GM19452 (cell line): Measurements from ENCODE around the gene CNTLN.
"Not testable (repeated sequence)": the region's sequence is repeated elsewhere in the genome, so short reads cannot be mapped to it uniquely, and the experiment has no call there.

ENCODE experiments used
- ATAC-seq: cut with Tn5 transposase; IDR thresholded peaks from one replicate; pipeline ENCODE4 v1.9.1; 2021; ENCODE audit not compliant: unreplicated experiment

CNTLN gene

DNA sequence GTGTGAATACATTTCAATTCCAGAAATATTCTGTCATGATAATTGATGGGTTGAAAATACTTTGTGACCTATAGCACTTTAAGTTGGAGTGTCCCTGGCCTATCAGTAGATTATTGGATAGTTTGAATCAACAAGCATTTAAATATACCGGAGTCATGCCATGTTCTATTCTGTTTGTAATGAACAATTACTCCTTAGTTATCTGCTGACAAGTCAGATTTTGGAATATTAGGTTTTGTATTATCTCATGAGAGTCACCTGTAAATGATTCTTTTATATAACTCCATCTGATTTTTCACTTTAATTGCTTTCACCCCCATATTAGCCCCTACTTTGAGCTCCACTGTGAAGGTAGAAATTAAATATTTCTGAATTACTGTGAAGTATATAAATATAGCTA lies 351.6 kb downstream of the CNTLN start:
- ATAC-seq, result no peak

DNA sequence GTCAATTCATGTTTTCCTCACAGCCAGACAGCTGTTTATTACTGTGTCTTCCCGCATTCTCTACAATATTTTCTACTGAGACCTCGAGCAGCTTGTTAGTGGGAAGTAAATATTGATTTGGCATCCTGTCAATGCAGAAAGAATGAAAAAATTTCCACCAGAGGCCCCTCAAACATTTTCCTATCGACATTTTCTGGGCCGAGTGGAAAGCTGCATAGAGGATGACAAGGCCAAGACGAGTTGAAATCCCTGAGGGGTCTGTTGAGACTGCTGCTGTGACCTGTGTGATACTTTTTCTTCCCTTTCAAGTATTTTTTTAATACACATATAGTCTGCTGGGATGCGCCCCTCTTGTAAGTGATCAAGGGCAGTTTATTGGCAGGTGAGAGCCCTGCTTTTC lies 352.6 kb downstream of the CNTLN start:
- no peak for ATAC-seq

DNA sequence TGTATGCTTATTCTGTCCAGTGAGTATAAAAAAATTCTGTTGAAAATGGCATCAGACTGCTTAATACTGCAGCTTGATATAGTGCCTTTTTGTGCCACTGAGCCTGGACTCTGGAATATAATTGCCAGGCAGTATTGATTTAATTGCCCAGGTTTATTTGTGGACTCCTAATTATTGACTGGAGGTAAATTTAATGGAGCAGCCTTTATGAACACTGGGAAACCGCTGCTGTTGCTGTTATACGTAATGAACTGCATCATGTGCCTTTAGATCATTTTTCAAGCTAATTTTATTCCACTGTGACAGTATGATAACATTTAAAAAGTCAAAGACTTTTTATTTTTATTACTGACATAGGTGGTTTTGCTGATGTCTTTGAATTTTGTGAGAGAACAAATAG lies 353.8 kb downstream of the CNTLN start:
- ATAC-seq, result no peak

DNA sequence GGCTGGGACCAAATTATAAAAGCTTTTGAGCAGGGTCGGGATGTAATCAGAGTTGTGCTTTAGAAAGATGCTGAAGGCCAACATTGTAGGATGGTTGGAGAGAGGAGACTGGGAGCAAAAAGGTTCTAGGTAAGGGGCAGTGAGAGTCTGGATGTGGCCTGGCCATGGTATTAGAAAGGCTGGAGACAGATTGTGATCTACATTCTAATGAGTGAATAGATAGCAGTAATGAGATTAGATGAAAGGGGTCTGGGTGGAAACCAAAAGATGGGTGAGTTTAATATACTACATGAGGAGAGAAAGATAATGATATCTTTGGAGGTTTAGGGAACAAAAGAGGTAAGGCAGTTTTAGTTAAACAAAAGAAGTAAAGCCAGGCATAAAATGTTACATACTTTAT lies 355.3 kb downstream of the CNTLN start:
- ATAC-seq, result no peak

DNA sequence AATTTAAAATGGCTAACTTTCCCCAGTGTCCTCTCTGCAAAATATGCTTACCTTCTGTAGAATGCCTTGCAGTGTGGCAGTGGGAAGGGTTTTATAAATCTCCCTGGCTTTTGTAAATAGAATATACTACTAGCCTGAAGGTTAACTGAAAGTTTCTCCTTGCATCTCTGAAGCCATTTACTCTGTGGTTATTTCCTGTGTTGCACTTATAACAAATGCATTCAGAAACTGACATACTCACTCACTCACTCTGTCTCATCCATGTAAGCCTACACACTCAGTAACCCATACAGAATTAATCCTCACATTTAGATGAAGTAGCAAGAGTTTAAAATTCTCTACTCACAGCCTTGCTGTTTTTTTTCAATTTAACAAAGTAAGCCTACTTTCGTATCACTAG lies 356.9 kb downstream of the CNTLN start:
- no peak for ATAC-seq

DNA sequence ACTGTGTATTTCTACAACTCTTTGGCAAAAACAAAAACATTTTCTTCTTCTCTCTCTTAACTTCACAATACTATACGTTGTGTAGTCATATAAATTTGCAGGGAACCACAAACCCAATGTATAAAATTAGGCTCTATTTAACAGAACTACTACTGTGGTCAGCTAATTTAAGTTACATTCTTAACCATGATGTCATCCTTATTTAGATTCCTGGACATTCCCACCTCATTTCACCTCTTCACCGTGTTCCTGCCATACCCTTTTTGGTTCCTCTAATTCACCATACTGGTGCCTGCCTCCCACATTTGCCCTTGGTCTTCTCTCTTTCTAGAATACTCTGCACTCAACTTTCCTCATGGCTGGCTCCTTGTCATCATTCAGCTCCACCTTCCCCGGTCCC lies 368.4 kb downstream of the CNTLN start:
- ATAC-seq, result no peak

DNA sequence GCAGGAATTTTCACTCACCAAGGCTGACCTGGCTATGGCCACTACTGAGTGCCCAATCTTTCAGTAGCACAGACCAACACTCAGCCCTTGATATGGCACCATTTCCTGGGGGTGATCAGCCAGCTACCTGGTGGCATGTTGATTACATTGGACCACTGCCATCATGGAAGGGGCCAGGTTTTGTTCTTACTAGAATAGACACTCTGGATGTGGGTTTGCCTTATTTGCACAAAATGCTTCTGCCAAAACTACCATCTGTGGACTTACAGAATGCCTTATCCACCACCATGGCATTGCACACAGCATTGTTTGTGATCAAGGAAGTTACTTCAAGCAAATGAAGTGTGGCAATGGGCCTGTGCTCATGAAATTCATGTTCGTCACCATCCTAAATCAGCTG lies 374.3 kb downstream of the CNTLN start:
- no peak for ATAC-seq

DNA sequence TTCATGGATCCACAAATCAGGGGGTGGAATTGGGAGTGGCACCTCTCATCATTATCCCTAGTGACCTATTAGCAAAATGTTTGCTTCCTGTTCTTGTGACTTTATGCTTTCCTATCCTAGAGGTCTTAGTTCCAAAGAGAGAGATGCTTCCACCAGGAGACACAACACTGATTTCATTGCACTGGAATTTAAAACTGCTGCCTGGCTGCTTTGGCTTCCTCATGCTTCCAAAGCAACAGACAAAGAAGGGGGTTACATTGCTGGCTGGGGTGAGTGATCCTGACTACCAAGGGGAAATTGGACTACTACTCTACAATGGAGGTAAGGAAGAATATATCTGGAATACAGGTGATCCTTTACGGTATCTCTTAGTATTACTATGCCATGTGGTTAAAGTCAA lies 374.9 kb downstream of the CNTLN start:
- ATAC-seq, result no peak

DNA sequence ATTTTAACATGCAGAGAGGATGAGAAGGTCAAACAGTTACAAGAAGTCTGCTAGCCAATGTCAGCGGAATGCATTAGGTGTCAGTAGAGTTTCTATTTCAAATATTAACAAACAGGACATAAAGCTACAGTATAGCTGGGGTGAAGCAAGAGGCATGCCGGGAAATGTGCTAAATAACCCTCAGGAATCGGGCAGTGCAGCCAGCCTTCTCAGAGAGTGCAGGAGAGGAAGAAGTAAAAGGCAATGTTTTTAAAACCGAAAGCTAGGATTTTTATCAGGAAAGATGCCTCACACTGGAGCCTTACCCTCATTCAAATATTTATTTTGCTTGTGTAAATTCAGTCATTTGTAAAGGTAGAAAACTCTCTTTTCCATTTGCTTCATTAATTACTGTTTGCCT lies 384.9 kb downstream of the CNTLN start:
- no peak for ATAC-seq

DNA sequence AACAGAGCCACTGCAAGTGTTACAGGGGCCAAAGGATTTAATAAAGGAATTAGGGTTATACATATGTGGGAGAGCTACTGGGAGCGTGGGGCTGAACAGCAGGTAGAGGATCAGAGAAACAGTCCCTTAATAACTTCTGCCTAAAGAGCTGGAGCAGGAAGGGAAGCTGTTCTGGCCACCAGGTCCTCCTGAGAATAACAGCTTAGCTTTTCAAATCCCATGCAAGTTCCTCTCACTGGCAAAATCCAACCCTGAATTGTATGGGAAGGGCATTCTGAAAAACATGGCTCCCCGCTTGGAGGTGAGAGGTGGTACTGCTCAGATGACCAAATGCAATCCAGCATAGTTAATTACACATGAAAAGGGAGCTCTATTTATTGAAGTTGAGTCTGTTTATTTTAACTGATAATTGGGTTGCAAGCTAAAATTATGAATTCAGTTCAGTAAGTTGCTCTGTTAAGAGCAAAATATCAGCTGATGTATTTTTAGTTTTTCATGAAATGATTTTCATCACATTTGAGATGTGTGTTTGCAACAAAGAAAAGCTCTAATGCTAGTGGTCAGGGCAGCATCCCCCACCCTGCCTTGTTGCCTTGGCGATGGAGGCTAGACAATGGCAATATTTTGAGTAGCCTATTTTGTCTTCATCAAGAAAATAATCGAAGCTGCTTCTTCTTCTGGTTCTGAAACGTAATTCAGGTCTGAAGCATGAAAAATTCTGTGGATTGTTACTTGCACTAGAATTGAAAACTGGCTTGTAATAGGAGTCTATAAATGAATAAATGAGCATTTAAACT lies 385.6 kb downstream of the CNTLN start:
- no peak for ATAC-seq

DNA sequence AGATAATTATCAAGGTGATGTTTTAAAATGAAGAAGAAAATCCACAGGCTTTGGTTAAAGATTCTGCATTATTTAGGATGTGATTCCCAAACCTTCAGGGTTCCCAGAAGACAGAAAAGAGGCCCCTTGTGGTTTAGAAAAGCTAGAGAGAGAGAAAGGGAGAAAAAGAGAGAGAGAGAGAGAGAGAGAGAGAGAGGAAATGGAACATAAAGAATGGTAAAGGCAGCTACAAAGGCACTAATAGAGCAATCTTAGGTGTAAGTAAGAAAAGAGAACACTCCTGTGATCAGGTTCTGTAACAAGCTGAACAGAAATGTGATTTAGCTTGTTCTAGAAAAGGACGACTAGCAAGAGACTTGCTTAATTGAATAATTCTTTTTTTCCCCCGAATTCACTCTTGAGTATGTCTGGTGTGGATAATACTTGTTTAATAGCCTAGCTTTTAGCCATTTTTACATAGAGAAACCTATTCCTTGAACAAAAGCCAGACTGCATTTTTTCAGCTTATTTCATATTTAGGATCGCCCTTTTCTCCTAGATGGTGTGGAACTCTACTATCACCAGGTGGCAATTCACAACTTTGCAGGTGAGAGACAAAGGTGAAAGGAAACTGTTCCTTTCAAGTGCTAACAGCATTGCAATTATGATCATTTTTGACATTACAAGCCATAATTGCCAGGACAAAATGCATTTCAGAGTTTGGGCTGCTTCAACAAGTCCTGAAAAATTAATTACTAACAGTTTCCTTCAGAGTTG lies 386.4 kb downstream of the CNTLN start:
- ATAC-seq, result no peak

DNA sequence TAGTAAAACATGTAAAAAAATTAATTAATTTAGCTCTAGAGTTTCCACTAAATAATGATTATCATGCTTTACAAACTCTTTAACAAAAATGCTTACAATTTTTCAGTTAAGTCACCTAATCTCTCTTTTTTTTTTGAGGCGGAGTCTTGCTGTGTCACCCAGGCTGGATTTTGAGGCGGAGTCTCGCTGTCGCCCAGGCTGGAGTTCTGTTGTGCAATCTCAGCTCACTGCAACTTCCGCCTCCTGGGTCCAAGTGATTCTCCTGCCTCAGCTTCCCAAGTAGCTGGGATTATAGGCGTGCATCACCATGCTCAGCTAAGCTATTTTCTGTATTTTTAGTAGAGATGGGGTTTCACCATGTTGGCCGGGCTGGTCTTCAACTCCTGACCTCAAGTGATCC lies 391.9 kb downstream of the CNTLN start:
- not testable (repeated sequence) for ATAC-seq

DNA sequence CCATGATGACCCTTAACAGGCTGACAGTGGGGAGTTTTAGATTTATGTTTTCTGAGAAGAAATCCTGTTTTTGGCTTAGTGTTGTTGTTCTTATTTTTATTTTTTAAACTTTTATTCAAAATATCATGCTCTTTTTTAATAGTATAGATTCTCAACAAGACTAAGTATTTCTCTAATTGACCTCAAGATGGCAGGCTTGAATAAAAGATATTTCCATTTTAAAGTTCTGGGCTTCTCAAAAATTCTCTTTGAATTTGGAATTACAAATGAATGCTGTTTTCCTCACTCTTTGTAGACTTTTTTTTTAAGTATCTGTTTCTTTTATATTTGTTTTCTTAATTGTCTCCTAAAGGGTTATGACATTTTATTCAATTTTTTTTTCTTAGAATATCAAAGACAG lies 394.0 kb downstream of the CNTLN start:
- no peak for ATAC-seq

DNA sequence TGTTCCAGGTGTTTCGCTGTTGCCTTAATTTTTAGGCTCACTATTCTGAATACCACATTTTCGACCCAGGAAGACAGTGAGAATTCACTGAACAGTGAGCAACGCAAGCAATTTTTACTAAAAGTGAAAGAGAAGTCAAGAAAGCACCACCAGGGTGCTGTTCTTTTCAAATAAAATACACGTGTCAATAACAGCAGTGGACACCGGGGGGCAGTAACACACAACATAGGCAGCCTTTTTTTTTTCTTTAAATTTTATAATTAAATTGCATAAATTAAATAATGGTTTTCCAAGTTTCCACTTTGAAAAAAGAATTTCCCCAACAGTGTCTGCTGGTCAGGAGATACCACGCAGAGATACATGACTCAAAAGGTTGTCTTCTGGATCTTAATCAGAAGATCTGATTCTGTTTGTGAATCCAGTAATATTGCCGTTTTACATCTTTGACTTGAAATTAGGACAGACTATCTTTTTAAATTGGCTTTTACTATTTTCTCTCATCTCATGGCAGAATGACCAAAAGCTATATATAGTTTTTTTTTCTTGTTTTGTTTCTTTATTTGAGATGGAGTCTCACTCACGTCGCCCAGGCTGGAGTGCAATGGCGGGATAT lies 396.9 kb downstream of the CNTLN start:
- peak; percentile 76 for ATAC-seq

DNA sequence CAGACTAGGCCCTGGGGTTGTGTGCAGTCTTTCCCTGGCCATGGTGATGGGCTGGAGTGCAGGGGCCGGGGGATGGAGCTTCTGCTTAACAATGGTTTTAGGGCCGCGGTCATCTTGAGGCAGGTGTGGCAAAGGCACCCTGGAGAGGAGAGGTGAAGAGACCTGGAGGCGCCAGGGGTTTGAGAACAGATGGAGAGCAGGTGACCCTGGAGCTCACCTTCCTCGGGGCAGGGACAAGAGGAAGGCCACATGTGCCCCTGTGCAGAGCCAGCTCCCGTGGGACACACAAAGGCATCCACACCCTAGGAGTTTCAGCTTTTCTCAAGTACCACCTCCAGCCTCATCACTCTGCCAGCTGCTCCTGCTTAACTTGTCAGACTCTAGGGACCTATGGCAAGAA lies 397.6 kb downstream of the CNTLN start:
- ATAC-seq, result no peak

DNA sequence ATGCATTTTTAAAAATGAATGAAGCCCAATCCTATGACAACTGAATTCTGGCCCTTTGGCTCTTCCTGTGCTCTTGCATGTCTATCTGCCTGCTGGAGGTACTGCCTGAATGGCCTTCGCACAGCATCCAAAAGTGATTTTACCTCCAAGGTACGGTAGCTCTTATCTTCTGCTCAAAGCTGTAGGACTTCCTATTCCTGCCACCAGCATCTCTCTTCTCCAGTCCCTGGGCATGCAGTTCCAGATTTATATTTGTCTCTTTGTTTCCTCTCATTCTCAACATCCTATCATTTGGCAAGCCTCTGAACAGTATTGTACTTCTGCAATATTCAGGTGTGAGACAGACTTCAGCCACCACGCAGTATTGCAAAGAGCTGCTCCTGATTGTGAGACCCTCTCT lies 400.3 kb downstream of the CNTLN start:
- no peak for ATAC-seq

DNA sequence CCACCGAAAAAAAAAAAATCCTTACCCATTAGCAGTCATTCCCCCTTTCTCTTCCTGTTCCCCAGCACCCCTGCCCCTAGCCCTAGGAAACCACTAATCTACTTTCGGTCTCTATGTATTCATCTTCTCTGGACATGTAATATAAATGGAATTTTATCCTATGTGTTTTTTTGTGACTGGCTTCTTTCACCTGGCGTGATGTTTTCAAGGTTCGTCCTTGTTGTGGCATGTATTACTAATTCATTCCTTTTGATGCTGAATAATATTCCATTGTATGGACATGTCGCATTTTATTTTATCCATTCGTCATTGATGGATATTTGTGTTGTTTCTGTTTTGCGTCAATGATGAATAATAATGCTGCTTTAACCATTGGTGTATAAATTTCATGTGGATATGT lies 401.2 kb downstream of the CNTLN start:
- no peak for ATAC-seq

DNA sequence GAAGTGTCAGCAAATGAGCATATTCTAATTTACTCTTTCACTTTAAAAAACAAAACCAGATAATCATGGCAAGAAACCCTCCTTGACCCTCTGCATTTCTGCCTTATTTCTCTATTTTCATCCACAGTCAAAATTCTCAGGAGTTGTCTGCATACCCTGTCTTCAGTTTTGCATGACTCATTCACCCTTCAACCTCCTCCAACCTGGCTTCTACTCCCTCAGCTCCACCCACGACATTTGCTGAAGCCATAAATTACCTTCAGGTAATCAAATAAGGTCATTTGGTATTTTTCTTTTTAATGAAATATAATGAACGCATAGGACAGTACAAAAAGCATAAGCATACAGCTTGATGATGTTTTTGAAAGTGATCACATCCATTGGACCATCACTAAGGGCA lies 416.2 kb downstream of the CNTLN start:
- ATAC-seq, result no peak
